Ovary (tissue), 9 donors: ENCODE measurements around the gene TXNL1. TPM values are rescaled to one million over a fixed set of nuclear protein-coding genes. Genes with fewer than 3 reads are reported as not detected.

Source experiments
- DNase-seq, 5 donors: peaks; one replicate each; pipeline ENCODE4 v3.0.0-alpha.2; 2019 to 2020
- H3K27ac ChIP-seq, 2 donors: fragments of 200-600 bp; one replicate each; pipeline versions ENCODE4 v1.5.1 to v1.8.0; 2019 to 2022
- H3K27me3 ChIP-seq: fragments of 200-600 bp; one replicate; pipeline ENCODE4 v1.8.0; 2022
- H3K36me3 ChIP-seq: fragments of 200-600 bp; sonication (generic); one replicate; pipeline ENCODE4 v1.5.1; 2019
- H3K4me1 ChIP-seq: one replicate; pipeline ENCODE4 v1.8.1; 2013; ENCODE audit warnings: mild to moderate bottlenecking, moderate library complexity; ENCODE audit not compliant: insufficient read depth
- H3K4me3 ChIP-seq: fragments of 200-600 bp; sonication (generic); one replicate; pipeline ENCODE4 v1.5.1; 2017
- H3K9me3 ChIP-seq, 2 donors: fragments of 200-600 bp in 1 of 2; sonication (generic) in 1 of 2; one replicate each; pipeline versions ENCODE4 v1.5.1 to v1.8.1; 2013 to 2019; ENCODE audit warnings: mild to moderate bottlenecking in 1 of 2, moderate library complexity in 1 of 2
- CTCF ChIP-seq, 3 donors: fragments of 450-650 bp in 2 of 3; fragments of 200-600 bp in 1 of 3; IDR thresholded peaks; one replicate each; pipeline versions ENCODE4 v1.5.1 to v1.8.0; 2016 to 2022; ENCODE audit warnings: antibody characterized with exemption in 3 of 3, mild to moderate bottlenecking in 1 of 3
- EP300 ChIP-seq: sonication (generic); formaldehyde crosslinking; IDR thresholded peaks from one replicate; pipeline ENCODE4 v1.6.1; 2017; ENCODE audit warnings: antibody characterized with exemption
- POLR2A ChIP-seq: fragments of 450-650 bp; IDR thresholded peaks from one replicate; pipeline ENCODE4 v1.6.1; 2017; ENCODE audit warnings: antibody characterized with exemption, mild to moderate bottlenecking, moderate library complexity
- WGBS, 3 donors: extraction: QIAGEN DNeasy Blood & Tissue Kit in 1 of 3; methylation state at CpG; one replicate each; pipeline versions ENCODE4 v1.1.5 to v1.1.7; 2013 to 2017; 5-methylcytosine and 5-hydroxymethylcytosine counted together
- intact Hi-C, 4 donors: fragments of 100-400 bp; cut with DNase I; formaldehyde crosslinking; loops; one replicate each; pipeline versions ENCODE4 v1.11.0 to v1.15.1; 2022 to 2023
- polyA plus RNA-seq, 2 donors: library from polyadenylated mRNA; stranded (reverse); fragments of 200-250 nt in 1 of 2; fragments of 350-450 nt in 1 of 2; fragmentation: Illumina TruSeq in 1 of 2; extraction: RNeasy Lipid Tissue Mini Kit (QIAGEN cat#74804) in 1 of 2; gene quantifications; one replicate each; pipeline ENCODE4 v1.2.3, GENCODE V29; 2013 to 2014
- total RNA-seq, 7 donors: library from RNA; depleted of rRNA in 2 of 7; stranded (reverse); fragments of >200 nt in 2 of 7; fragmentation: NEBNext Ultra II Directional in 3 of 7; extraction: Animal tissue kit (Norgen Biotek cat#: 25700) in 3 of 7; gene quantifications; one replicate each; pipeline versions ENCODE4 v1.1.0 to v1.2.4, GENCODE V29; 2016 to 2023
- donor health status: DM: no; HTN: no; CAD: no; lungs with moderate emphysema.
- donor health status: DM: no; HTN: no; CAD: no.
- donor health status: Bipolar disorder and iron deficiency.
- donor health status: DM: yes; HTN: yes; CAD: no.
- donor health status: DM: no; HTN: no; CAD: no.
- donor health status: DM: yes; HTN: yes; CAD: no.

The TXNL1 gene
- total and polyA plus RNA-seq, 9 donors: 34.6 to 109 (median 61.9) TPM

GRCh38 chr18:56641714-56642337 lies 3.4 kb upstream of the TXNL1 start:
- Histone ChIP-seq H3K4me3 (no peak overlapping the region), H3K9me3 (no peaks in the 10 kb centered on the region), H3K4me1 (no peaks in the 10 kb centered on the region), H3K27ac (no peak overlapping the region), H3K27me3 (no peaks in the 10 kb centered on the region), H3K36me3 (no peaks in the 10 kb centered on the region)
- DNase-seq: no peak
- WGBS, 3 donors: 31 to 51% (median 34%) methylated on average over 8 of the region's 8 CpGs
- TF ChIP-seq POLR2A: no peak
- TF ChIP-seq CTCF (IDR thresholded peaks at IDR 0.05): no peak
- TF ChIP-seq EP300: no peak
- intact Hi-C loops: no loop called here

DNA sequence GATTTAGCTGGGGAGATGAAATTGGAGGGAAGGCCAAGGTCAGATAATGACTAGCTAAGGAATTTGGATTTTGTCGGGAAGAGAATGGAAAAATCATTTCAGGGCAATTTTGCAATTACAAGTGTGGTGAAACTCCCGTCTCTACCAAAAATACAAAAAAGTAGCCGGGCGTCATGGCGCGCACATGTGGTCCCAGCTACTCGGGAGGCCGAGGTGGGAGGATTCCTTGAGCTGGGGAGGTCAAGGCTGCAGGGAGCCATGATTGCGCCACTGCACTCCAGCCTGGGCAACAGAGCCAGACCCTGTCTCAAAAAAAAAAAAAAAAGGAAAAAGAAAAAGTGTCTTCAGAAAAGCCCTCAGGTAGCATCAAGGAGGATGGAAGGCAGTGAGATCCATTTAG lies 1.2 kb upstream of the TXNL1 start:
- Histone ChIP-seq H3K36me3 (no peaks in the 10 kb centered on the region), H3K4me3 (no peak overlapping the region), H3K4me1 (no peaks in the 10 kb centered on the region), H3K27me3 (no peaks in the 10 kb centered on the region), H3K27ac (no peak overlapping the region), H3K9me3 (no peaks in the 10 kb centered on the region)
- peak in 1 of 5 donors; percentile 28 for DNase-seq
- WGBS, 3 donors: 84 to 91% (median 89%) methylated on average over 9 of the region's 9 CpGs
- no peak for TF ChIP-seq EP300
- no peak for TF ChIP-seq CTCF (IDR thresholded peaks at IDR 0.05)
- TF ChIP-seq POLR2A: no peak
- intact Hi-C loops: no loop called here

DNA sequence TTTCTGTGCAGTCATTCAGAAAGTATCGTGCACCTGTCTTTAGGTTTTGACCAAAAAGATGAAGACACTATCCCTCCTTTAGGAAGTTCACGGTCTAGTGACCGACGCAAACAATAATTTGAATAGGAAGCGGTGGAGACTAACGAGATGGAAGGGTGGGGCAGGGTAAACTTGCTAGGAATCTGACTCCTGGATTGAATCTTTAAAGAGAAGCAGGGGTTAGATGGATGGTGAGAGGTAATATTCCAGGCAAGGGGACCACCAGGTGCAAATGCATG lies 651 bp upstream of the TXNL1 start:
- peak overlapping the region in 1 of 2 donors; percentile 70 for H3K27ac ChIP-seq
- no peaks in the 10 kb centered on the region for H3K4me1 ChIP-seq
- DNase-seq: no peak
- WGBS, 3 donors: 30 to 34% (median 30%) methylated on average over 6 of the region's 6 CpGs
- peak overlapping the region; percentile 37 for H3K4me3 ChIP-seq
- H3K36me3 ChIP-seq: no peaks in the 10 kb centered on the region
- intact Hi-C loops: no loop called here
- no peaks in the 10 kb centered on the region for H3K9me3 ChIP-seq
- TF ChIP-seq EP300: no peak
- no peak for TF ChIP-seq POLR2A
- no peak for TF ChIP-seq CTCF (IDR thresholded peaks at IDR 0.05)
- H3K27me3 ChIP-seq: no peaks in the 10 kb centered on the region

DNA sequence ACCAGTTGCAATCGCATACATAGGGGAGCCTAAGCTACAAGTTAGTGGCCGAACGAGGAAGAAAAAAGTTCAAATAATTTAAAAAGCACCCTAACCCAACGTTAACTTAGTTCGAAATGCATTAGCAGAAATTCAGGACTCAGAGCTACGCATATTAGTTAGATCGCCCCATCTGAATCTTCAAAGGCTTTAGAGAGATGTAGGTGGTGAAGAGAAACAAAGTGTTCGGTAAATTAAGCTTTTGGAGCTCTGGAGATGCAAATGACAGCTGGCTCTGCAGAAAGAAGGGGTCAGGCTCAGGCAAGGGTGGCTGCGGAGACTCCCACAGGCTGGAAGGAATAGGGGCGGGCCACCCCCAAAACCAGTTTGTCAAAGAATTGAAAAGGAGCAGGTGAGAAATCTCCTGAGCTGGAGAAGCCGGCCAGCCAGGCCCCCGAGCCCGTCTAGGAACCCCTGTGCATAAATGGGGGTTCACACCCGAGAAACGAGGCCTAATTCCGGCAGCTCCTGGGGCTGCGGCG lies 621 bp downstream of the TXNL1 start:
- H3K9me3 ChIP-seq: no peaks in the 10 kb centered on the region
- intact Hi-C loops: no loop called here
- no peaks in the 10 kb centered on the region for H3K27me3 ChIP-seq
- WGBS, 3 donors: 0 to 1% (median 0%) methylated on average over 18 of the region's 18 CpGs
- H3K4me3 ChIP-seq: peak overlapping the region; percentile 70
- no peak for DNase-seq
- H3K36me3 ChIP-seq: no peaks in the 10 kb centered on the region
- peak overlapping the region; percentile 91 to 93 for H3K27ac ChIP-seq
- TF ChIP-seq EP300 (no peak), CTCF (IDR thresholded peaks at IDR 0.05) (no peak)
- no peaks in the 10 kb centered on the region for H3K4me1 ChIP-seq
